ENCODE measurements around the gene RHEB. TPM values are rescaled to one million over a fixed set of nuclear protein-coding genes. Genes with fewer than 3 reads are reported as not detected.

Gene RHEB
- total RNA-seq, 1 experiment from 2014 or later, result 87.0 TPM

GRCh38 chr7:151423226-151423625, 96.5 kb downstream of the RHEB start:
- Histone ChIP-seq H3K9ac (ENCODE audit: low read length) (no peak overlapping the region), H3K4me1 (ENCODE audit: insufficient read depth, low read length) (peaks cover 10% of the 10 kb centered on the region), H3K79me2 (ENCODE audit: low read length) (no peaks in the 10 kb centered on the region), H3K27ac (ENCODE audit: low read length) (no peak overlapping the region), H3K27me3 (ENCODE audit: low read length) (no peaks in the 10 kb centered on the region), H4K20me1 (ENCODE audit: low read length) (no peaks in the 10 kb centered on the region), H2AFZ (ENCODE audit: low read length) (no peak overlapping the region), H3K4me2 (ENCODE audit: low read length) (no peak overlapping the region), H3K9me2 (replicated peaks; ENCODE audit: low read length) (no peaks in the 10 kb centered on the region), H3K9me3 (ENCODE audit: low read length) (0 out of 2 replicates have a peak, but pooled peaks cover 5% of the 10 kb centered on the region), H3F3A (ENCODE audit: low read length, unreplicated experiment) (no peaks in the 10 kb centered on the region), H3K36me3 (ENCODE audit: low read depth, low read length) (no peaks in the 10 kb centered on the region), H3K4me3 (ENCODE audit: low read length) (no peak overlapping the region)
- intact Hi-C loops (cut with micrococcal nuclease), result no loop called here
- DNase-seq (no peak), ATAC-seq (no peak)
- no TSS peak for BruUV-seq (replicated peaks)
- CTCF ChIA-PET, result no interaction called here
- no peak for TF ChIP-seq EZH2 (IDR thresholded peaks at IDR 0.05; ENCODE audit: low read length, unreplicated experiment)
- TF ChIP-seq, protein P1, sequence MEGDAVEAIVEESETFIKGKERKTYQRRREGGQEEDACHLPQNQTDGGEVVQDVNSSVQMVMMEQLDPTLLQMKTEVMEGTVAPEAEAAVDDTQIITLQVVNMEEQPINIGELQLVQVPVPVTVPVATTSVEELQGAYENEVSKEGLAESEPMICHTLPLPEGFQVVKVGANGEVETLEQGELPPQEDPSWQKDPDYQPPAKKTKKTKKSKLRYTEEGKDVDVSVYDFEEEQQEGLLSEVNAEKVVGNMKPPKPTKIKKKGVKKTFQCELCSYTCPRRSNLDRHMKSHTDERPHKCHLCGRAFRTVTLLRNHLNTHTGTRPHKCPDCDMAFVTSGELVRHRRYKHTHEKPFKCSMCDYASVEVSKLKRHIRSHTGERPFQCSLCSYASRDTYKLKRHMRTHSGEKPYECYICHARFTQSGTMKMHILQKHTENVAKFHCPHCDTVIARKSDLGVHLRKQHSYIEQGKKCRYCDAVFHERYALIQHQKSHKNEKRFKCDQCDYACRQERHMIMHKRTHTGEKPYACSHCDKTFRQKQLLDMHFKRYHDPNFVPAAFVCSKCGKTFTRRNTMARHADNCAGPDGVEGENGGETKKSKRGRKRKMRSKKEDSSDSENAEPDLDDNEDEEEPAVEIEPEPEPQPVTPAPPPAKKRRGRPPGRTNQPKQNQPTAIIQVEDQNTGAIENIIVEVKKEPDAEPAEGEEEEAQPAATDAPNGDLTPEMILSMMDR (conservative IDR thresholded peaks at IDR 0.05; ENCODE audit: low read depth, low read length), result no peak
- no peak for TF ChIP-seq EZH2phosphoT487 (IDR thresholded peaks at IDR 0.05; ENCODE audit: borderline replicate concordance, low read length)
- POLR2A ChIA-PET (ENCODE audit: unreplicated experiment), result no interaction called here

DNA sequence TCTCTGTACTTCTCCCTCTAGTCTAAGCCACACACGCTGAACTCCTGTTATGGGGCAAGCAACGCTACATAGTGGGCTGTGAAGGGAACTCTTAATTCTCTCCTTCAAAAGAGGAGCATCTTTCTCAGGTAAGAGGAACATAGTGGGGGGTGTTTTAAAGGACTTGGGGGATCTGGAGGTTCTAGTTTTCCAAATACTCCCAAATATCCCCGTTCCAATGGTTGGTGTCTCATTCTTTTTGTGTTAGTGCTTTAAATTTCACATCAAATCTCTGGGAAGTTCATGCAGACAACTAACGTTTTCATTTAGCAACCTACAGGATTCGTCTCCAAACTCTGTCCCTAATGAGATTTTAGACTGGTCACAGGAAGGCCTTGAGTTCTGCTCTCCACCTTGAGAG, 97.5 kb downstream of the RHEB start:
- Histone ChIP-seq H3K9me3 (ENCODE audit: low read length) (0 out of 2 replicates have a peak, but pooled peaks cover 5% of the 10 kb centered on the region), H3K9ac (ENCODE audit: low read length) (no peak overlapping the region), H3K4me3 (ENCODE audit: low read length) (no peak overlapping the region), H3K79me2 (ENCODE audit: low read length) (no peaks in the 10 kb centered on the region), H3F3A (ENCODE audit: low read length, unreplicated experiment) (no peaks in the 10 kb centered on the region), H3K4me2 (ENCODE audit: low read length) (no peak overlapping the region), H4K20me1 (ENCODE audit: low read length) (no peaks in the 10 kb centered on the region), H3K27ac (ENCODE audit: low read length) (no peak overlapping the region), H3K36me3 (ENCODE audit: low read depth, low read length) (no peaks in the 10 kb centered on the region), H3K27me3 (ENCODE audit: low read length) (no peaks in the 10 kb centered on the region), H3K9me2 (replicated peaks; ENCODE audit: low read length) (no peaks in the 10 kb centered on the region), H3K4me1 (ENCODE audit: insufficient read depth, low read length) (peaks cover 10% of the 10 kb centered on the region), H2AFZ (ENCODE audit: low read length) (no peak overlapping the region)
- CTCF ChIA-PET, result no interaction called here
- intact Hi-C loops (cut with micrococcal nuclease), result no loop called here
- BruUV-seq (replicated peaks), result no TSS peak
- TF ChIP-seq, protein P1 (conservative IDR thresholded peaks at IDR 0.05; ENCODE audit: low read depth, low read length), result no peak
- TF ChIP-seq EZH2phosphoT487 (IDR thresholded peaks at IDR 0.05; ENCODE audit: borderline replicate concordance, low read length) (no peak), EZH2 (IDR thresholded peaks at IDR 0.05; ENCODE audit: low read length, unreplicated experiment) (no peak)
- POLR2A ChIA-PET (ENCODE audit: unreplicated experiment), result no interaction called here
- ATAC-seq, result no peak
- DNase-seq, result no peak

DNA sequence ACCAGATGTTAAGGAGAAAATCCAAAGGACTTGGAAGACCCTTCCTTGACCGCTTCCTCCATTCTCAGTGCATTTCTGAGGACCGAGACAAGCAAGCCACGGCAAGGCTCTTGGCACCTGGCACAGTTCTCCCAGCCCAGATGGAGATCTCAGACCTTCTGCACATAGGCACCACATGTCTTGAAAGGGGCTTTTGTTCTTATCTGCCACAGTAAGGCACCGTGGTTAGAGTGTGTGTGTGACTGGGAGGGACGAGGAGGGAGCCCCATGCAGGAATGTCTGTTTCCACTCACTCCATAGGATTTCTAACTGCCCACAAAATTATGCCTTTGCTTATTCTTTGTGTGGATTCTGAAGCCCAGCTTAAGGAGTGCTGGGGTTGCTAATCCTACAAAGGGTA, 99.6 kb downstream of the RHEB start:
- no peak for DNase-seq
- Histone ChIP-seq H3K36me3 (ENCODE audit: low read depth, low read length) (no peaks in the 10 kb centered on the region), H3K27ac (ENCODE audit: low read length) (no peak overlapping the region), H2AFZ (ENCODE audit: low read length) (no peak overlapping the region), H3K4me2 (ENCODE audit: low read length) (no peak overlapping the region), H3K4me1 (ENCODE audit: insufficient read depth, low read length) (no peaks in the 10 kb centered on the region), H3K79me2 (ENCODE audit: low read length) (no peaks in the 10 kb centered on the region), H3K9ac (ENCODE audit: low read length) (no peak overlapping the region), H3K9me3 (ENCODE audit: low read length) (0 out of 2 replicates have a peak, but pooled peaks cover 5% of the 10 kb centered on the region), H3K27me3 (ENCODE audit: low read length) (no peaks in the 10 kb centered on the region), H3K4me3 (ENCODE audit: low read length) (no peak overlapping the region), H3F3A (ENCODE audit: low read length, unreplicated experiment) (no peaks in the 10 kb centered on the region), H4K20me1 (ENCODE audit: low read length) (no peaks in the 10 kb centered on the region), H3K9me2 (replicated peaks; ENCODE audit: low read length) (no peaks in the 10 kb centered on the region)
- ATAC-seq, result no peak
- CTCF ChIA-PET, result interaction anchor here (0.5 kb wide), 1 partner anchor 100 kb away, joined by 5 read pairs; no protein-coding TSS in a partner anchor
- TF ChIP-seq, protein P1 (conservative IDR thresholded peaks at IDR 0.05; ENCODE audit: low read depth, low read length), result no peak
- TF ChIP-seq EZH2 (IDR thresholded peaks at IDR 0.05; ENCODE audit: low read length, unreplicated experiment) (no peak), EZH2phosphoT487 (IDR thresholded peaks at IDR 0.05; ENCODE audit: borderline replicate concordance, low read length) (no peak)
- no TSS peak for BruUV-seq (replicated peaks)
- intact Hi-C loops (cut with micrococcal nuclease), result no loop called here
- POLR2A ChIA-PET (ENCODE audit: unreplicated experiment), result no interaction called here

Data from PC-3 (cell line).